GM06990 (cell line): ENCODE data around the gene COMMD9.

Experiments used
- DNase-seq: peaks from one replicate; pipeline ENCODE4 v3.0.0-alpha.2; 2011; ENCODE audit not compliant: insufficient read length; ENCODE audit errors: extremely low read depth
- H3K27me3 ChIP-seq: replicated peaks from 2 replicates; pipeline ENCODE4 v1.6.0; 2011; ENCODE audit warnings: low read length; ENCODE audit not compliant: control insufficient read depth, insufficient read depth
- H3K36me3 ChIP-seq: 2 replicates; pipeline ENCODE4 v1.5.1; 2011; ENCODE audit warnings: low read length; ENCODE audit not compliant: control insufficient read depth, insufficient read depth
- H3K4me3 ChIP-seq: replicated peaks from 2 replicates; pipeline ENCODE4 v1.5.1; 2011; ENCODE audit warnings: low read depth, mild to moderate bottlenecking, control low read depth, low read length
- TF ChIP-seq, protein P1 (sequence below): IDR thresholded peaks from 2 replicates; pipeline ENCODE4 v1.5.1; 2011; ENCODE audit warnings: low read length, control low read depth, mild to moderate bottlenecking, inconsistent platforms; ENCODE audit not compliant: insufficient read depth, poor library complexity, severe bottlenecking

COMMD9 gene

DNA sequence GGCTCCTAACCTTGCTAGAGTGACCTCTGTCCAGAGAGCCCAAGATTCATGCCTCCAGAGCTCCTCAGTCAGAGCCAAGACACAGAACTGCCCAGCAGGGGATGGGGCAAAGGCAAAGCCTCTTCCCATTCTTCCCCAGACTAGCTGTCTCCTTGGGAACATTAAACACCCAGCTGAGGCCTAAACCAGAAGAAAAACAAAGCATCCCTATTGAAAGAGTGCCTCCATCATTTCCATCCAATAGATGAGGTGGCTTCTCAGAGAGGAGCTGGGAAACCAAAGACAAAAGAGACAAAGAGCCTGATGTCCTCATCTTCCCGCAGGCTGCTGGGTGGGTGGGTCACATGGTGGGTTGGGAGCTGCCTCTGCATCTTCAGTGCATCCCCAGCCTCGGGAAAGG lies 37.4 kb downstream of the COMMD9 start:
- Histone ChIP-seq H3K27me3 (no peaks in the 10 kb centered on the region; the same call in 1 of the 2 replicates), H3K4me3 (no peak overlapping the region), H3K36me3 (no peaks in the 10 kb centered on the region)
- TF ChIP-seq, protein P1, sequence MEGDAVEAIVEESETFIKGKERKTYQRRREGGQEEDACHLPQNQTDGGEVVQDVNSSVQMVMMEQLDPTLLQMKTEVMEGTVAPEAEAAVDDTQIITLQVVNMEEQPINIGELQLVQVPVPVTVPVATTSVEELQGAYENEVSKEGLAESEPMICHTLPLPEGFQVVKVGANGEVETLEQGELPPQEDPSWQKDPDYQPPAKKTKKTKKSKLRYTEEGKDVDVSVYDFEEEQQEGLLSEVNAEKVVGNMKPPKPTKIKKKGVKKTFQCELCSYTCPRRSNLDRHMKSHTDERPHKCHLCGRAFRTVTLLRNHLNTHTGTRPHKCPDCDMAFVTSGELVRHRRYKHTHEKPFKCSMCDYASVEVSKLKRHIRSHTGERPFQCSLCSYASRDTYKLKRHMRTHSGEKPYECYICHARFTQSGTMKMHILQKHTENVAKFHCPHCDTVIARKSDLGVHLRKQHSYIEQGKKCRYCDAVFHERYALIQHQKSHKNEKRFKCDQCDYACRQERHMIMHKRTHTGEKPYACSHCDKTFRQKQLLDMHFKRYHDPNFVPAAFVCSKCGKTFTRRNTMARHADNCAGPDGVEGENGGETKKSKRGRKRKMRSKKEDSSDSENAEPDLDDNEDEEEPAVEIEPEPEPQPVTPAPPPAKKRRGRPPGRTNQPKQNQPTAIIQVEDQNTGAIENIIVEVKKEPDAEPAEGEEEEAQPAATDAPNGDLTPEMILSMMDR = no peak
- no peak for DNase-seq

DNA sequence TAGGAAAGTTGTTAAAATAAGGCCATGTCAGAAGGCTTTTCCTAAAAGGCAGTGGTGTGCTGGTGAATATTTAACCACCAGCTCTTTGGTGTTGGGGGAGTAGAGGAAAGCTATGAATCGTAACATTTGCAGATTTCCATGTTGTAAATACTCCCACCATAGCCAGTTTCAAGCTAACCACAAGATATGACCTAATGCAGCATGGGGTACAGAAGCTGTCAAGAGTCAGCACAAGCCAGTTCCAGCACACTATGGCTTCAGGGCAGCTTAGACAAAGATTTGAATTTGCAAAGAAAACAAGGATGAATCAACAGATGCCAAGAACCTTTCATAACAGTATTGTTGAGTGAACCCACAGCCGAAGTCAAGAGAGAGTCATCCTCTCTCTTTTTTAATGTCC lies 40.0 kb downstream of the COMMD9 start:
- TF ChIP-seq, protein P1 = no peak
- H3K27me3 ChIP-seq = no peaks in the 10 kb centered on the region; the same call in 1 of the 2 replicates
- H3K4me3 ChIP-seq = no peak overlapping the region
- no peak for DNase-seq
- H3K36me3 ChIP-seq = no peaks in the 10 kb centered on the region

DNA sequence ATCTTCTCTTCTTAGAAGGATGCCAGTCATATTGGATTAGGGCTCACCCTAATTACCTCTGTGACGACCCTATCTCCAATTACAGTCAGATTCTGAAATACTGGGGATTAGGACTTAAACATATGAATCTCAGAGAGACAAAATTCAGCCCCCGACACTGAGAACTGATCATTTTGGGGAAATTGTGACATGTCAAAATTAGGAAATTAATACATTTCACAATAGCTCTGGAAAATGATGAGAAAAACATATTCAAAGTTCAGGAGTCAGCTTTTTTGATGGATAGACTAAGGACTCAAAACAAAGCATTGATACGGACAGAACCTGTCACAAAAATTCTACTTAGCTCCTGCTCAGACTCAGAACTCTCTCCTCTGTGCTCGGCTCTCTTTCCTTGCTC lies 40.8 kb downstream of the COMMD9 start:
- DNase-seq = no peak
- Histone ChIP-seq H3K36me3 (no peaks in the 10 kb centered on the region), H3K4me3 (no peak overlapping the region), H3K27me3 (no peaks in the 10 kb centered on the region; the same call in 1 of the 2 replicates)
- TF ChIP-seq, protein P1 = no peak

DNA sequence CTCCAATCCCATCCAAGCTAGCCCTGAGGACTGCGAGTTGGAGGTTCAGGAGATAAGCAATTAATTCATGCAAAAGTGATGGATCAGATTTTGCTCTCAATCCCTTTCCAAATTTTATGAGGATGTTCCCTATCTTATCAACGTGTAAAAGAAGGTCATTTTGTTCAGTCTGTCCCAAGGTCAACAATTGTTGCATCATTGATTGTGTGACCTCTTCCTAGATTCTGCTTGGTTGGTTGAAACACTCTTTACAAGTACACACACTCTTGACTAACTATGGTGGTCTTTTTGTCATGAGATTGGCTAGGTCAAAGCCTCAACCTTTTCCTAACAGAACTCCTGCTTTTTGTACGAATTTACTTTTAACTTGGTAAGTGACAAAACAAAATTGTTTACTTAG lies 41.7 kb downstream of the COMMD9 start:
- DNase-seq = no peak
- TF ChIP-seq, protein P1 = no peak
- Histone ChIP-seq H3K36me3 (no peaks in the 10 kb centered on the region), H3K4me3 (no peak overlapping the region), H3K27me3 (no peaks in the 10 kb centered on the region; the same call in 1 of the 2 replicates)

DNA sequence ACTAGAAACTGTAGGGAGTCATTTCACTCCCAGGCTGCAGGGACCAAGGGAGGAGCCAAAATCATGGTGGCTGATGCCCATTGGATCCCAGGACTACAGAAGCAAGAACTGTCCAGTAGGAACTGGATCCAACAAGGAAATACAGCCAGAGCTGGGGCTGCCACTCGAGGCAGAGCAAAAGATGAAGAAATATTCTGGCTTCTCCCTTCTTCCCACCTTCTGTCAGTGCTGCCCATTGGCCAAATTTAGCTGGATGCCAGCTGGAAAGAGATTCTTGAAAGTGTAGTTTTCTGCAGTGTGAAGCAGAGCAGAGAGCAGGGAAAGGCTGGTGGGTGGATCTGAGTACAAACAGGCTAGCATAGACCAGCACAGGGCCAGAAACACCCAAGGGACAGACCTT lies 45.6 kb downstream of the COMMD9 start:
- TF ChIP-seq, protein P1 = no peak
- DNase-seq = no peak

GRCh38 chr11:36241497-36241896 lies 47.7 kb downstream of the COMMD9 start:
- DNase-seq = no peak
- no peaks in the 10 kb centered on the region for H3K27me3 ChIP-seq
- TF ChIP-seq, protein P1 = no peak
- no peaks in the 10 kb centered on the region for H3K36me3 ChIP-seq
- H3K4me3 ChIP-seq = no peak overlapping the region

More for the DNA sequence above, 45.6 kb downstream of the COMMD9 start:
- H3K4me3 ChIP-seq = no peak overlapping the region
- no peaks in the 10 kb centered on the region for H3K27me3 ChIP-seq
- no peaks in the 10 kb centered on the region for H3K36me3 ChIP-seq
